CD4-positive, alpha-beta T cell treated with Interleukin-15 for 4 hours (primary cell): Measurements from ENCODE around the gene SYNJ2.
A peak's percentile ranks its signal among the peaks of the same experiment; 100 is the strongest.

Source experiments
- DNase-seq: peaks from one replicate; pipeline ENCODE4 v3.0.0-alpha.2; 2020; ENCODE audit warnings: low spot score

The SYNJ2 gene

DNA sequence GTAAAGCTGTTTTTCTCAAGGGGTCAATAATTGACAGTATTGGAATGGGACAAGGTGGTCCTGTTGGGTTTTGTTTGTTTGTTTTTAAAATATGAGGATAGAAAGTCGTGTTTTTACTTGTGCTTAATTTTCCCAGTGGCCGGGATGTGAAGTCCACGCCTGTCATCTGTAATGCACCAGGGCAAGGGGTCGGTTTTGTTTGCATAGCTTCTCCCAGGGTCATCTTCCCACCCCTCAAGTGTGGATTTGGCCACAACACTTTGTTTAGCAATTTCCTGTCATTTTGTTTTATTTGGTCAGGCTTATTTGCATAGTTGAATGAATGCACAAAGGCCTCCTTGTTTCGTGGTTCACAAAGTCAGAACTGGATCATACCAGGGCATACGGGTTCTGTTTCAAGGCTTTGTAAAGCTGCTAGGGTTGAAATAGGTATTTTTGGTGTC is 29.8 kb downstream of the SYNJ2 start:
- no peak for DNase-seq

DNA sequence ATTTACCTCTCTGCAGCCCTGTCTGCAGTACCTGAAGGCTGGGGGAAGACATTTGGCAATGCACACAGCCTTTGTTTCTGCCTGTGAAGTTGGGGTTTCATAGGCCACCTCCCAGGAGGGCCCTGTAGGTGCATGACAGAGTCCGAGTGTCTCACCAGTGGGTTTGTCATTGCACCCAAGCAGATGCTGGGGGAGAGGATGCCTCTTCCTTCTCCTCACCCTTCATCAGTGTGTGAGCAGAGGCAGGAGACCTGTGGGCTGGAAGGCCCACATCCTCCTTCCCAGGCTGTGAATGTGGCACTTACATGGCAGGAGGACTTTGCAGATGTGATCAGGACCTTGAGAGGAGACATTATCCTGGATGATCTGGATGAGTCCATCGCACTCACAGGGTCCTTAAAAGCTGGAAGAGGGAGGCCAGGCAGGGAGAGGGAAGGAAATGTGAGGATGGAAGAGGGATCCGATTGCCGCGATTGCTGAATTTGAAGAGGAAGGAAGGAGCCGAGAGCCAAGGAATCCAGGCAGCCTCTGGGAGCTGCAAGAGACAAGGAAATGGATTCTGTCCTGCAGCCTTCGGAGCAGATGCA is 30.4 kb downstream of the SYNJ2 start:
- DNase-seq: no peak

- no peak for DNase-seq
Observed at GRCh38 chr6:158013904-158014504, 32.3 kb downstream of the SYNJ2 start.

DNA sequence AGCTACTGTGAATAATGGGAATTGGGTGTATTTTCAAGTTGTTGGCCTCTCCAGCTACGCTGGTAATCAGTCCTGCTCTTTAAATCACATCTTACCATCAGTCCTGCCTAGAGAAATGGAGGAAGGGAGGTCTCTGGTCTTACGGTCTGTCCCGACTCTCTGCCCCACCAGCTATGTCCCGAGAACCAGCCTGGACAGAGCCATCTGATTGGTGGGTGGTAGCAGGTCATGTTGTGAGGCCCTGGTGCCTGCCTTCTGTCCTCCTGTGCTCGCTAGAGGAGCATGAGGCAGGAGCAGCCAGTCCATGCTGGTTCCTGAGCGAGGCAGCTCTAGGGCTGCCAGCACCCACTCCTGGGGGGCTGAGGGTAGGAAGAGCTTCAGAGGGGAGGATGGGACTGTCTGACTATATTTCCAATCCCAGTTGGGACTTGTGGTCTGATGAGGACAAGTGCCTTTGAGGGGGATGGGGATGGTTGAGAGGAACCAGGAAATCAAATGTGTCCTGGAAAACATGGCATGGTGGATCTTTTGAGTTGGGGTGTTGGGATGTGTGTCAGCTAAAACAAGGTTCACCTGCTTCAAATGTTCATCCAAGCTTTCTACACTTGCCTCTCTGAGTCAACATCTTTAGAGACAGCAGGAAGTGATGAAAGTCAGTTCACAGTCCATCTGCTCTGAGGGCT is 33.0 kb downstream of the SYNJ2 start:
- DNase-seq: no peak

DNA sequence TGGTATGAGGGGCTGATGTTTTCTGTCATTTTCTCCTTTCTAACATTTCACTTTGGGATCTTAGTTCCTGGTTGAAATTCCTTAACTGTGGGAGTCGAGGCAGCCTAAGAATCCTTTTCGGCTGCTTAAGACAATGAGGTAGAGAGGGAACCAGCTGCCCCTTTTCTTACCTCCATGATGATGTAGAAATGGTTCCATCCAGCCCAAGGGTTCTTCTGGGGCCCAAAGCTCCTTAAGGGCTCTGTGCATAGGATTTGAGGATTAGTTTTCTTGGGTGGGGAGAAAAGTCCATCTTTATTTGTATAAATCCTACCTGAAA is 33.5 kb downstream of the SYNJ2 start:
- DNase-seq: no peak

GRCh38 chr6:158016571-158017383 is 35.1 kb downstream of the SYNJ2 start:
- DNase-seq: no peak

DNA sequence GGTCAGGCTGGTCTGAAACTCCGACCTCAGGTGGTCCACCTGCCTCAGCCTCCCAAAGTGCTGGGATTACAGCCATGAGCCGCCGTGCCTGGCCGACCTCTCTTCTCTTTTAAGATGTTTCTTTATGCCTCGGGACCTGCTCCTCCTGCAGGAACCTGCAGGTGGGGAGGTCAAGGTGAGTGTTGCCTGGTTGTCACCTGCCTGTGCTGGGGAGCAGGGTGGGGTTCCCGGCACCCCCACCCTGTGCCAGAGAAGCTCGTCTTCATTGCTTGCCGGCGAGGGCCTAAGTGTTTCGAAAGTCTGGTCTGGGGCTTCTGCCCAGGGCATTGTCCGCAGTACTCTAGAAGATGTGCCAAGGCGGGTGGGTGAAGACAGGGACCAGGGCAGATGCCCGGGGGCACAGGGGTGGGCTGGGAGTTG is 36.0 kb downstream of the SYNJ2 start:
- no peak for DNase-seq

DNA sequence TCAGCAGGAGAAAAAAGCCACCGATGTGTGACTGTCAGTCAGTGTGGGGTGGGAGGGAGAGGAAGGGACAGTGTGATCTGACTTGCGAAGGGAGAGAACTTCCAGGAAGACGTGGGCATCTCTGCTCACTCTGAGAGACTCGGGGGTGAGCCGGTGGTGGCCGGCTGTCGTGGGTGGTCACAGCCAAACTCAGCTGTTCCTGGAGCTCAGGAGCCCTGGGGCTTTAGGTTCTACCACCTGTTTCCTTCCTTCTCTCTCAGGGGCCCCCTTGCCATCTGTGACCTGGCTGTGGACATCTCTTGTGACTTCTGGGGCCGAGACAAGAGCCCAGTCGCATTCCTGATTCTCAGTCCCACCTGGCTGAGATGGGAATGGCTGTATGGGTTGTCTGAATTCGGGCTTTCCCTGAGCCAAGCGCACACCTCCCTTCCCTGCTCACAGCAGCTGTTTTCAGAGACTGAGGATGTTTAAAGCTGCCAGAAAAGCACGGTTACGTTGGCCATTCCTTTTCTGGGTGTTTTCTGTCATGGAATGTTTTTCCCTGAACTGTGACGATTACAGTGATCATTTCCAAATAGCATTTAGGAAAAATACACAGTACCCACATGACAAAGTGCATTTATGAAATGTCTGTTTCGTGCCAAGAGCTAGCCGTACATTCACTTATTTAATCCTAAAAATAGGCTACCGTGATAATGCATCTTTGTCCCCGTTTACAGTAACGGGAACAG is 36.5 kb downstream of the SYNJ2 start:
- DNase-seq: no peak

DNA sequence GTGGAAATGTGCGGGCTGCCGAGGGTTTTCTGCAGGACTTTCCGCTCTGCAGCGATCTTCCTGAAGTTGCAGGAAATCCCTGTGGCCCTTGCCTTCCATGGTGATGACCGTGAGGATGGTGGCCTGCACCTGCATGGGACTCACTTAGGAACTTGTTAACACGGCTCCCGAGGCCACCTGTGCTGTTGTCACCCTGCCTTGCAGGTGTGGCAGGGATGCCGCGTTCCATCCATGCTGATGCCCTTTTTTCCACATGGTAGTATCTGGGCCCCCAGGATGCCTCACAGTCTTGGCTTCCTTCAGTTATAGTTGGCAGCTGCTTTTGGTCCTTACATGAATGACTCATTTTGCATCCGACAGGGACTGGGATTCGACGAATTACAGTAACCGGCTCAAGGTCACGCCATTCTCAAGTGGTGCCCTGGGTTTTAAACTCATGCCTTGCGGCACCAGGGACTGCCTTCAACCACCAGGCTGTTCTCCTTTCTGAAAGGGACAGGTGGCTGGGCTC is 37.2 kb downstream of the SYNJ2 start:
- DNase-seq: no peak

GRCh38 chr6:158019416-158019815 is 37.8 kb downstream of the SYNJ2 start:
- no peak for DNase-seq

- DNase-seq: no peak
Observed at GRCh38 chr6:158020272-158020711, 38.6 kb downstream of the SYNJ2 start.

DNA sequence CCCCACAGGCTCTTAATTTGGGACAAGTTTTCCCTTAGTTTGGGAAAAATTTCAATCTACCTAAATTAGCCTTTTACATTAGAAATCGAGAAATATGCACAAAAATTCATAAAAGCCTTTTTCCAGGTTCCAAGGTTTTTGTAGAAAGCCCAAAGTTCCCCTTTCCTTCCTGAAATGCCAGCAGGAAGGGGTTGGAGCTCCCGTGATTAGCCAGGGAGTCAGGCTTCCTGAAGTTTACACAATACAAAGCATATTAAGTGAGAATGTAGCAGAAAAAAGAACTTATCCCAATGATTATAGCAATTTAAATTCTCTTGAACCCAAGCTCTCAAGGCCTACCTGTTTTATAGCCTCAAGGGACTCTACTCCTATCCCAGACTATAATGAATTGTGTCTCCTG is 39.1 kb downstream of the SYNJ2 start:
- DNase-seq: no peak

- DNase-seq: no peak
Observed at GRCh38 chr6:158021376-158021775, 39.7 kb downstream of the SYNJ2 start.

DNA sequence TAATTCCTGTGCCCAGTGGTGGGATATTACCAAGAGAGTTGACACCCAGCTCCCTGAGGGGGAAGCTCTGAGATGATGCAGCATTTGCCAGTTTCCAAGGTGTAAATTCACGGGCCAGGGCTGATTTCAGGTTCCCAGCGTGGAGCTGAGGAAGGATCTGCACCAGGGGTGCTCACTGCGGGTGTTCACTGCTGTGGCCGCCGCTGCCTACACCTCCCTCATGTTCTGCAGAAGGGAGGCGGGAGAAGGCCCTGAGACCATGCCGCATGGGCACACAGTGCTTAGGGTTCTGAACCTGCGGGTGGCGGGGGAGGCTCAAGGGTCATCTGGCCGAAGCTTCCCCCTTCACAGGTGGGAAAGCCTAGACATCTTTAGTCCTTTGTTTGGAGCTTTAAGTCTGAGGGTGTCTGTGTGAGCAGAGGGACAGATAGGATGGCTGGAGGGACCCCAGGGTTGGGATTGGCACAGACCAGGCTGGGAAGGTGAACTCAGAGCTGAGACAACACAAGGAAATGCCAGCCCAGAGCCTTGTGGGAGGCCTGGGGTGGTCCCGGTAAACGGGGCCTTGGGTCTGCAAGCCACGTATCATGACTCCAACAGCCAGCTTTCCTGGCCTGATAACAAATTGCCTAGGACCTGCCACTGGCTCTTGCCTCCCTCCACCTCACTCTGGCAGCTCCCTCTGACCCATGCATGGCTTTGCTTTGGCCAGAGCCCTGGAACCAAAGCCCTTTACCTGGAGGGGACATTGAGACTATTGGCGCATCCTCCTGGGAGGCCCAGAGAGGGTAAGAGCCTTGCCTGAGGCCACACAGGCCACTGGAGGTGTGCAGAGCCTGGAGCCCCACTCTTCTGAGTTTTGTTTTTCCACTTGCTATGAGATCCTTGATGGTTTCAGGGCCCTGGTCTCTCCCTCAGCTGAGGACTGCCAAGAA is 40.4 kb downstream of the SYNJ2 start:
- DNase-seq: no peak

GRCh38 chr6:158022749-158023596 is 41.3 kb downstream of the SYNJ2 start:
- DNase-seq: no peak

DNA sequence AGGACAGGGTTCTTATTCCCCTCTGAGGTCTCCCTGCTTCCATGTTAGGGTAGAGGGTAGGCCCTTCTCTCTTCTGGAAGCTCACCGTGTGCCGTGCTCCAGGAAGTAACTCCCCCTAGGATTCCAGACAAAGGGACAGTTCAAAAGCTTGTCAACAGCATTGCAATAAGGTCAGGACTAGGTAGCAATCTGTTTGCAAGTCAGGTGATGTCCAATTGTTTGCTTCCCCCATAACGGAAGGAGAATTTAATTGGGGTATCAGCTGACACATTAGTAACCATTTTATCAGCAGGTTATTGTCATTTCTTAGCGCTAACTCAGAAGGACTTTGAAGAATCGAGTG is 41.9 kb downstream of the SYNJ2 start:
- DNase-seq: no peak

- no peak for DNase-seq
Observed at GRCh38 chr6:158024566-158025297, 43.1 kb downstream of the SYNJ2 start.

GRCh38 chr6:158026054-158026900 is 44.6 kb downstream of the SYNJ2 start:
- DNase-seq: peak; percentile 74
